Measurements from ENCODE around the gene ADGRB3. TPM values are rescaled to one million over a fixed set of nuclear protein-coding genes. Genes with fewer than 3 reads are reported as not detected.

ADGRB3 gene
- total and polyA plus RNA-seq, 10 of the 15 experiments (the other 5 are each of a cell fraction or from before 2014, with no cell fraction given) = 0.03 to 0.06 TPM; not detected in 8

GRCh38 chr6:69391106-69391505, 756.0 kb downstream of the ADGRB3 start (continued):
- no peak for TF ChIP-seq ZZZ3 (IDR thresholded peaks at IDR 0.05; ENCODE audit: control insufficient read depth, insufficient read length, low read depth)
- TF ChIP-seq CUX1 (IDR thresholded peaks at IDR 0.05; ENCODE audit: insufficient replicate concordance, low read depth, low read length) = no peak
- TF ChIP-seq PAX5 (IDR thresholded peaks at IDR 0.05; ENCODE audit: borderline replicate concordance, low read depth, low read length) = no peak
- TF ChIP-seq CEBPB (IDR thresholded peaks at IDR 0.05; ENCODE audit: borderline replicate concordance in 1 of 2, low read depth in 2 of 2, low read length in 2 of 2) = no peak
- no peak for TF ChIP-seq JUND (IDR thresholded peaks at IDR 0.05; ENCODE audit: low read depth, low read length)

GRCh38 chr6:69392745-69393144, 757.7 kb downstream of the ADGRB3 start:
- in situ Hi-C loops (cut with MboI) (no loop called here), intact Hi-C loops (cut with micrococcal nuclease; ENCODE audit: unreplicated experiment) (no loop called here)
- BruUV-seq (replicated peaks) = no TSS peak
- H3K9me3 ChIP-seq (replicated peaks; ENCODE audit: control insufficient read depth, insufficient read depth, low read length) = no peaks in the 10 kb centered on the region
- TF ChIP-seq ZNF217 (IDR thresholded peaks at IDR 0.05) (no peak), TAF1 (IDR thresholded peaks at IDR 0.05; ENCODE audit: borderline replicate concordance, low read depth, low read length) (no peak), BRCA1 (IDR thresholded peaks at IDR 0.05; ENCODE audit: low read depth, low read length) (no peak), USF1 (IDR thresholded peaks at IDR 0.05; ENCODE audit: borderline replicate concordance, extremely low read length, insufficient read depth, low read depth, low read length) (no peak), ZNF687 (IDR thresholded peaks at IDR 0.05) (no peak), BACH1 (IDR thresholded peaks at IDR 0.05; ENCODE audit: borderline replicate concordance) (no peak), NFYA (IDR thresholded peaks at IDR 0.05; ENCODE audit: borderline replicate concordance, low read depth, low read length) (no peak), ZNF24 (IDR thresholded peaks at IDR 0.05) (no peak)
- CTCF ChIA-PET = no interaction called here
- no peaks in the 10 kb centered on the region for H3K36me3 ChIP-seq (ENCODE audit: control insufficient read depth in 2 of 2, insufficient read depth in 2 of 2, low read length in 1 of 2)
- ATAC-seq (no peak), FAIRE-seq (no peak), DNase-seq (ENCODE audit: low read depth, low spot score) (no peak)
- POLR2A ChIA-PET = no interaction called here
- H3K4me2 ChIP-seq (ENCODE audit: control insufficient read depth, insufficient read depth) = no peak overlapping the region
- no peaks in the 10 kb centered on the region for H3K79me2 ChIP-seq (ENCODE audit: control insufficient read depth, insufficient read depth, low read length)
- no peaks in the 10 kb centered on the region for H4K20me1 ChIP-seq (ENCODE audit: control insufficient read depth, insufficient read depth)
- no peaks in the 10 kb centered on the region for H3K4me1 ChIP-seq (ENCODE audit: control insufficient read depth, insufficient read depth, low read length)
- RAD21 ChIA-PET (ENCODE audit: unreplicated experiment) = no interaction called here
- no peak overlapping the region for H3K9ac ChIP-seq (ENCODE audit: control insufficient read depth, insufficient read depth, low read length)
- no peak overlapping the region for H3K27ac ChIP-seq (ENCODE audit: control insufficient read depth, insufficient read depth)
- SMC1A ChIA-PET (ENCODE audit: uncharacterized antibody, unreplicated experiment) = interaction anchor here (0.6 to 1.4 kb wide), 2 partner anchors 14 to 506 kb away, joined by 3 to 4 read pairs; no protein-coding TSS in a partner anchor
- H3K27me3 ChIP-seq (replicated peaks in 1 of 2; ENCODE audit: control insufficient read depth in 2 of 2, insufficient read depth in 2 of 2, low read length in 1 of 2) = no peaks in the 10 kb centered on the region
- H2AFZ ChIP-seq (ENCODE audit: control insufficient read depth, low read depth, low read length) = no peak overlapping the region
- H3K4me3 ChIP-seq = no peak overlapping the region
- 25% methylated on average over 7 of the region's 7 CpGs for WGBS (ENCODE audit: insufficient coverage, insufficient replicate concordance, low lambda C conversion rate, missing lambda C conversion rate)
